Occipital lobe (tissue), 2 donors: Measurements from ENCODE around the gene KDM1B. TPM values are rescaled to one million over a fixed set of nuclear protein-coding genes. Genes with fewer than 3 reads are reported as not detected.
"Not testable (repeated sequence)": the region's sequence is repeated elsewhere in the genome, so short reads cannot be mapped to it uniquely, and the experiment has no call there.

Experiments used
- DNase-seq: peaks from one replicate; lab custom pipeline; 2025; lab: John Stamatoyannopoulos, UW
- total RNA-seq: library from RNA; depleted of rRNA; stranded (reverse); fragments of >200 nt; gene quantifications from one replicate; pipeline ENCODE4 v1.2.3, GENCODE V29; 2014

Gene KDM1B
- total RNA-seq, 1 donor from 2014 or later = 47.4 TPM

DNA sequence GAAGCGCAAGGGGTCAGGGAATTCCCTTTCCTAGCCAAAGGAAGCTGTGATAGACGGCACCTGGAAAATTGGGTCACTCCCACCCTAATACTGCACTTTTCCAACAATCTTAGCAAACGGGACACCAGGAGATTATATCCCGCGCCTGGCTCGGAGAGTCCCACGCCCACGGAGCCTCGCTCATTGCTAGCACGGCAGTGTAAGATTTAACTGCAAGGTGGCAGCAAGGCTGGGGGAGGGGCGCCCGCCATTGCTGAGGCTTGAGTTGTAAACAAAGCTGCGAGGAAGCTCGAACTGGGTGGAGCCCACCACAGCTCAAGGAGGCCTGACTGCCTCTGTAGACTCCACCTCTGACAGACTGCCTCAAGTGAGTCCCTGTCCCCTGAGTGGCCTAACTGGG, 73.4 kb downstream of the KDM1B start:
- not testable (repeated sequence) for DNase-seq

DNA sequence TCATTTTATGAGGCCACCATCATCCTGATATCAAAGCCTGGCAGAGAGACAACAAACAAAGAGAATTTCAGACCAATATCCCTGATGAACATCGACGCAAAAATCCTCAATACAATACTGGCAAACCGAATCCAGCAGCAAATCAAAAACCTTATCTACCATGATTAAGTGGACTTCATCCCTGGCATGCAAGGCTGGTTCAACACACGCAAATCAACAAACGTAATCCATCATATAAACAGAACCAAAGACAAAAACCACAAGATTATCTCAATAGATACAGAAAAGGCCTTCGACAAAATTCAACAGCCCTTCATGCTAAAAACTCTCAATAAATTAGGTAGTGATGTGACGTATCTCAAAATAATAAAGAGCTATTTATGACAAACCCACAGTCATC, 76.6 kb downstream of the KDM1B start:
- DNase-seq = not testable (repeated sequence)

DNA sequence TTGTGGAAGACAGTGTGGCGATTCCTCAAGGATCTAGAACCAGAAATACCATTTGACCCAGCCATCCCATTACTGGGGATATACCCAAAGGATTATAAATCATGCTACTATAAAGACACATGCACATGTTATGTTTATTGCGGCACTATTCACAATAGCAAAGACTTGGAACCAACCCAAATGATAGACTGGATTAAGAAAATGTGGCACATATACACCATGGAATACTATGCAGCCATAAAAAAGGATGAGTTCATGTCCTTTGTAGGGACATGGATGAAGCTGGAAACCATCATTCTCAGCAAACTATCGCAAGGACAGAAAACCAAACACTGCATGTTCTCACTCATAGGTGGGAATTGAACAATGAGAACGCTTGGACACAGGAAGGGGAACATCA, 78.5 kb downstream of the KDM1B start:
- not testable (repeated sequence) for DNase-seq

DNA sequence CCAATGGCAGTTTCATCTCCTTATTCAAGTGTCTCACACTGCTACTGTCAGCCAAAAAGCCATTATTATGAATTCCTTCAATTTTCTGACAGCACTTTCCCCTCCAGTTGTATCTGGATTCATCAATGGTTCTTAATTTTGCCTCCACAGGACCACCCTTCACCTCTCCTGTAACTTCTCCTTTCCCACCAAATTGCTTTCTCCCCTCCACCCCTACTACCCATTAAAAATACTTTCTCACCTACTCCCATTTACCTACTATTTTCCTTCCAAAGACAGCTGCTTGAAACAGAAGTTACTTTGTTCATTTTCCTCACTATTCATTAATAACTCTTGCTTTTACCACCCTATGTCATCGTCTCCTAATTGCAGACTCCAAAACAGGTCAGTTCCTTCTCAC, 79.3 kb downstream of the KDM1B start:
- no peak for DNase-seq

DNA sequence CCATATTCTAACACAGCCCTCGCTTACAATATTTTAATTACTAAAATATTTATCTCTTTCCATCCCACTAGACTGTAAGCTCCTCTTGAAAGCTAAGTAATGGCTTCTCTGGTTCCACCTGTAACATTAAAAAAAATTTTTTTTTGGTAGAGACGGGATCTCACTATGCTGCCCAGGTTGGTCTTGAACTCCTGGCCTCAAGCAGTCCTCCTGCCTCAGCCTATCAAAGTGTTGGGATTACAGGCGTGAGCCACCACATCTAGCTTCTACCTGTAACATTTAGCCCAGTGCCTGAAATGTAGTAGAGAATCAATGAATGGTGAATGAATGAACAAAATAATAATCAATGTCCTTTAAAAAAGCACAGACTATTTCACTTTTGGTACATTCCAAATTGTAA, 80.3 kb downstream of the KDM1B start:
- no peak for DNase-seq

DNA sequence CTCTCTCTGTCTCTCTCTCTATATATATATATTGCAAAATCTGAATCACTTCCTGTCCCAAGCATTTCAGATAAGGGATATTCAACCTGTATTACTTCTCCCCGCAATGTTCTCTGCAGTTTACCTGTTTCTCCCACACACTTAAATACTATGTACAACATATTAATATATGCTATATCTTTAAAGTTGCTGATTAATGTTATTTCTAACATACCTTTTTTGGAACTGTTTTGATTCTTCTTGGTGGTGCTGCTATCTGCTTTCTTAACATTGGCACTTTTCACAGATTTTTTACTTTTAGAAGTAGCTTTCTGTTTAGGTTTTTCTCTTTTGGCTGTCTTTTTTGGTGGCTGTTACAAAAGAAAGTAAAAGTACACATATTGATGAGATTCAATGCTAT, 81.9 kb downstream of the KDM1B start:
- no peak for DNase-seq

DNA sequence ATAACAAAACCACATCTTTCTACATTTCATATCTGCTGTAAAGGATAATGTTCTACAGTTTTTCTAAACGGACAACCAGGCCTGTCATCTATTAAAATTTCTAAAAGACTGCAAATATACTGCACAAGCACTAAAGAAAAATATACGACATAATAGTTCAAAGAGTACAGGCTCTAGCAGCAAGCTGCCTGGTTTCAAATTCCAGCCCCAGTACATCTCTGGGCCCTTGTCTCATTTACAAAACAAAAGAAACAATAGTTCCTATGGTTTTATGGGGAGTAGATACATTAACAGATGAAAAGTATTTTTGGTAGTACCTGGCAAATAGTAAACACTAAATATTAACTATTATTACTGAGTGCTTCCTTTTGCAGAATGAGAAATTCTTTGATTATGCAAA, 85.0 kb downstream of the KDM1B start:
- no peak for DNase-seq

DNA sequence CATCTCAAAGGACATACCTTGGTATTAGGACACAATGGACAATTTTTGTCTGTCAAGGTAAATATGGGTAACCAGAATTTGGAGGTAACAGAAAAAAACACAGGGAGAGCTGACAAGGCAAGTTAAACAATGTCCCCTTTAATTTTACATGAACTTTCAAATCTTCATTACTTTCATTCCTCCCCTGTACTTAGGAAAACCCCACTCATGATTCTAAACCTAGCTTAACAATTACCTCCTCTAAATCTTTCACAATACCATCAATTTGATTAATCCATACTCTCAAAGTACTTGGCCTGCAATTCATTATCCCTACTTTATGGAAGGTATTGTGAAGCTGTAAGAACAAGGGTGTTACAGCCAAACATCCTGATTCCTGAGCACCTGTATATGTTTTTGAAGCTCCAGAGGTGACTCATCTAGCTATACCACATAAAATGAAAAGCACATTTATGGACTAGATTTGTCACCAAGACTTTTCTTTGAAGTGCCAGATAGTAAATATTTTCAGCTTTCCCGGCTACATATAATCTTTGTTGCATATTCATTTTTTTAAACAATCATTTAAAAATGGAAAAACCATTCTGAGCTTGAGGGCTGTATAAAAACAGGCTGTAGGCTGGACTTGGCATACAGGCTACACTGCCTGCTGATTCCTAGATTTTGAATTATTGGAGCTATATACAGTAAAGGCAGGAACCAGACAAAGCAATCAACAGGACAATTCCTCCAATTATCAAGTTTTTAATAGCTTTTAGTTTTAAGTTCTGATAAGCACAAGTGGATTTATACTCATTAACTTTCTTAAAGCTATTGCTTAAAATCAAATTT, 86.2 kb downstream of the KDM1B start:
- DNase-seq = no peak

DNA sequence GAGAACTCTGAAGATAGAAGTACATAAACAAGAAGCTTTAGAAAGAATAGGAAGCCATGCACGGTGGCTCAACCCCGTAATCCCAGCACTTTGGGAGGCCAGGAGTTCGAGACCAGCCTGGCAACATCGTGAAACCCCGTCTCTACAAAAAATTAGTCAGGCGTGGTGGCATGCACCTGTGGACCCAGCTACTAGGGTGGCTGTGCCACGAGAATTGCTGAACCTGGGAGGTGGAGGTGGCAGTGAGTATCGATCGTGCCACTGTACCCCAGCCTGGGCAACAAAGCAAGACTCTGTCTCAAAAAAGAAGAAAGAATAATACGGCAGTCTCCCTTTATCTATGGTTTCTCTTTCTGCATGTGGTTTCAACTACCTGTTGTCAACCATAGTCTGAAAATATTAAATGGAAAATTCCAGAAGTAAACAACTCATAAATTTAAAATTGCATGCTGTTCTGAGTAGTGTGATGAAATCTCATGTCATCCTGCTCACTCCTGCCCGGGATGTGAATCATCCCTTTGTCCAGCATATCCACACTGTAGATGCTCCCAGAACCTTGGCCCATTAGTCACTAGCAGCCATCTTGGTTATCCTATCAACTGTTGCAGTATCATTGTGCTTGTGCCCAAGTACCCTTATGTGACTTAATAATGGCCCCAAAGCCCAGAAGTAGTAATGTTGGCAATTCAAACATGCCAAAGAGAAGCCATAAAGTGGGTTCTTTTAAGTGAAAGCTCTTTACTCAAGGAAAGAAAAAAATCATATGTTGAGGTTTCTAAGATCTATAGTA, 87.0 kb downstream of the KDM1B start:
- no peak for DNase-seq

DNA sequence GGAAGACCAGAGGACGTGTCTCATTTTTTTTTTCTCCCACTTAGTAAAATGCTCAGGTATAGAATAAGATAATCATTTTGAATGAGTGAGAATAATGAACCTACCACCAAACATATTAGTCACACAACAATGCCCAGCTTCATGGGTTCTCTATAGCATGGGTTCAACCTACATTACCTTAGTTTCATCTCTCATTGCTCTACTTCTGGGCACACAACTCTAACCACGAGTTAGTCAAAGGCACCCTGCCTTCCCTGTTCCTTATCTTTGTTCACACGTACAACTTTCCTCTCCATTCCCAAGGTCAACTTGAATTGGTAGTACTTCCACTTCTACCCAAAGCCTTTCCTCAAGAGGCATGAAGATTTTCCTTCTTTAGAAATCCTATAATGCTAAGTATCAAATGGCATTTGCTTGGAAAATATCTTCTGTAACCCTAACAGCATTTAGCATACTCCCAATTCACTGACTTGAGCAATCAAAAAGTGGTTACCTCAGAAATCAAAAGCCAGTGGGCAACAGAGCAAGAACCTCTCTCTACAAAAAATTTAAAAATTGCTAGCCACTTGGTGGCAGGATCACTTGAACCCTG, 88.2 kb downstream of the KDM1B start:
- DNase-seq = no peak

DNA sequence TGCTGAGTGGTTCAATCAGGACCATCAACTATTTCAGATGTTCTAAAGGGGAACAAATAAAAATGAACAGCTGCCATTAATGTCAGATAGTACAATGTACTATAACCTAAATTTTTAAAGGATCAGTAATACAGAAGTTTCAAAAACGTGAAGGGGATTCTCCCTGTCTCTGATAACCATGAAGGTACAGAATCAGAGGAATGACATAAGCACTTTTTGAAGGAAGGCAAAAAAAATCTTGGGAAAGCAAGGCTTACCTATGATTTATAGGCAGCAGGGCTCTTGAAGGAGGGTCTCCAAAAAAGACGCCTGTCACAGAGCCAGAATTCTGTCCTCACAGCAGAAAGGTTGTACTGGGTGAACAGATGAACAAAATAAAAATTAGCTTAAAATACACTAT, 89.0 kb downstream of the KDM1B start:
- no peak for DNase-seq

DNA sequence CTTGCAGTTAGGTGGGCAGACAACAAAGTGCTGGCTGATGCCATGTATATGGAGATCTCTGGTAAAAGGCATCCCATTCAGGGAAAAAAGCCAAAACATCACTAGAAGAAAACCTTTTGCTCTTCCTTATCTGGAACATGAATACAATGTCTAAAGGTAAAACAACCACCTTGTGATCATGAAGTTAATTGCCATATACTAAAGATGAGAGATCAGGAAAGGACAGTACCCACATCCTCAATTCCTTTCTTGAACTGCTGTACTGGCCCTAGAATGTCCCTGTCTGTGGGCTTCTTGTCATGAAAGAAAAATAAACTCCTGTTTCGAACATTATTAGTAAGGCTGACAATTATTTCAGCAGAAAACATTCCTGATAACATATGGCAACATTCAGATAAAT, 89.9 kb downstream of the KDM1B start:
- no peak for DNase-seq

DNA sequence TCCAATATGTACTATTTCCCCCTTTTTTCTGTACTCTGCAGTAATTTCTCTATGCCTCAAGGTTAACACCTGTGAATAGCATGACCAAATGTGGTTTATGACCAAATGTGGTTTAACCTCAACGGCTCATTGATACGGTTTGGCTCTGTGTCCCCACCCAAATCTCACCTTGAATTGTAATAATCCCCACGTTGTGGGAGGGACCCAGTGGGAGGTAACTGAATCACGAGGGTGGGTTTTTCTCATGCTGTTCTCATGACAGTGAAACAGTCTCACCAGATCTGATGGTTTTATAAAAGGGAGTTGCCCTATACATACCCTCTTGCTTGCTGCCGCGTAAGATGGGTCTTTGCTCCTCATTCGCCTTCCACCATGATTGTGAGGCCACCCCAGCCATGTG, 90.4 kb downstream of the KDM1B start:
- no peak for DNase-seq

DNA sequence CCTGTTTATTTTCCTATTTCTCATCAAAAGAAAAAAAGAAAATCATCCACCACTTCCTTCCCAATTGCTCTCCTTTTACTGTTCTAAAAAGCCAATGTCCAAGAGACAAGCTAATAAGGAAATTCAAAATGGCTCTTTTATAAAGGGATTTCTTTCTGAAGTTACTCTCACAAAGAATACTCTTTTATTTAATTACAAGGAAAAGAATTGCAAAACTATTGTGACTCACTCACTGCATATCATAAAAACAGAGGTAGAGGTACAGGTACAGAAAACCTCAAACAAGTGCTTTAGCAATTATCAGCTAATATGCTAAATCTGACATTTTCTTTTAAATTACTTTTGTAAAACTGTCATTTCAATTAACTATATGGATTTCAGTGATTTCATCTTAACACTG, 91.0 kb downstream of the KDM1B start:
- DNase-seq = no peak

DNA sequence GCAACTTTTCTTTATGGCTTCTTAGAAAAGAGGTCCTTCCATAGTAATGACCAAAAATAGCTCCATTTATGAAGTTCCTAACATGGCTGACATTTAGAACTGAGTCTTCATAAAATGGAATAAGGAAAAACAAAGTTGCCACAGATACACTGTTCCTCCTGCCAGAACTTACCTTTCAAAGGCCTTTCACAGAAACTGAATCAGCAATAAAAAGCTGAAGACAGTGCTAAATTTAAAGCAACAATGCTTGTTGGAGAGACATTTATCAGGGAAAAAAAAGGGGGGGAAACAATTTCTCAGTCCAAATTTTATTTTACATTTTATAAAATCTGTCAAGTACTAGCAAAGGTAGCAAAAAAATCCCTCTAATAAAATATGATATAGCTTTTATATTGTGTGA, 91.8 kb downstream of the KDM1B start:
- DNase-seq = no peak

DNA sequence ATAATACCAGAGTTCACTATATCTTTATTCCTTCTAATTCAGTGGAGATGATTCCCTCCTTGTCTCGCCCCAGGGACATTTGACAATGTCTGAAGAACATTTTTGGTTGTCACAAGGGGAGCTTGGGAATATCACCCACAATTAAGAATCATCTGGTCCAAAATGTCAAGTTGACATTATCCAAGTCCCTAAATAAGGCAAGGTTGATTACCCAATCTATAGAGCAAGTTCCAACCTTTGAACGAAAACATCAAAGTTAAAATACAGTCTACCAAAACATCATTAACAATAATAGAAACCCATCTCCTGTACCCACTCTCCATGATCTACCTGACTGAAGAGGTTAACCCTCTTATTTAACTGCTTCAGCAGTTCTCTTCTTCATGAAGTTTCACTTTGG, 93.5 kb downstream of the KDM1B start:
- no peak for DNase-seq

DNA sequence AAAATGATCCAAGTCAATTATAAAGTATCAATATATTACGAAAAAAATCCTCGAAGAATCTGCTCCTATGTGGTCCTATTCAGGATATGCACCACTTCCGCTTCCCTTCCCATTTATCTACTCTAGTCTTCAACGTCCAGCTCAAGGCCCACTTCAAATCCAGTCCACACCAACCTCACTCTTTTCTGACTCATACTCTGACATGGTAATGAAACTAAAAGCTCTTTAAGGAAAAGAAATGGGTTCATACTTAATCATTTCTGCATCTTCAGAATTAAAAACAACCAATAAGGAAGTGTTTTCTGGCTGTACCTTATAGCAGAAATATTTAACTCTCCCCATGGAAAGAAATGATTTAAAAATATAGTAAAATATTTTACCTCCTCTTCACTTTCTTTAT, 94.0 kb downstream of the KDM1B start:
- DNase-seq = no peak

DNA sequence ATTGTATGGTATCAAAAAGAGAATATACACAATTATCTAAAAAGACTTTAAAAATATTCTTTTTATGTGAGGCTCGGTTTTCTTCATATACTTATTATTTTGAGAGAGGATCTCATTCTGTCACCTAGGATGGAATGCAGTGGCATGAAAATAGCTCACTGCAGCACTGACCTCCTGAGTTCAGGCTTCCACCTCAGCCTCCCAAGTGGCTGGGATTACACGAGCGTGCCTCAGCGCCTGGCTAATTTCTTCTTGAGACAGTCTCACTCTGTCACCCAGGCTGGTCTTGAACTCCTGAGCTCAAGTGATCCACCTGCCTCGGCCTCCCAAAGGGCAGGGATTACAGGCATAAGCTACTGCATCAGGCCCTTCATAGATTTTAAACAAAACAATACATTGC, 98.4 kb downstream of the KDM1B start:
- DNase-seq = no peak

DNA sequence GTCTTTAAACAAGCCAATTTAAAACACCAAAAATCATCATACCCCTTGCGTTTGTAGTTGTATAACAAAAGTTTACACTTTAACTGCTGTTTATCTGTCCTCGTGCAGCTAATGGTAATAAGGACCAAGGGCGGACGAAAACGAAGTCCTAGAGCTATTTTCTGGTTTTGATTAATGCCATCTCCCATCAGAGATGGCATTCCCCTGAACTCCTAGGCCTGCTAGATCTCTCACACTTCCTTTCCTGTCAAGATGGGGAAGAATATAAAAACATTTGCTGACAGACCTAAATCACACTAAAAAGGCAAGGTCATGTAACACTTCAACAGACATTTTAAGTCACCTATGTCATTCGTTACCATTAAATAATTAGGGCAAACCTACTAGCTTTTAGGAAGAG, 99.6 kb downstream of the KDM1B start:
- no peak for DNase-seq

DNA sequence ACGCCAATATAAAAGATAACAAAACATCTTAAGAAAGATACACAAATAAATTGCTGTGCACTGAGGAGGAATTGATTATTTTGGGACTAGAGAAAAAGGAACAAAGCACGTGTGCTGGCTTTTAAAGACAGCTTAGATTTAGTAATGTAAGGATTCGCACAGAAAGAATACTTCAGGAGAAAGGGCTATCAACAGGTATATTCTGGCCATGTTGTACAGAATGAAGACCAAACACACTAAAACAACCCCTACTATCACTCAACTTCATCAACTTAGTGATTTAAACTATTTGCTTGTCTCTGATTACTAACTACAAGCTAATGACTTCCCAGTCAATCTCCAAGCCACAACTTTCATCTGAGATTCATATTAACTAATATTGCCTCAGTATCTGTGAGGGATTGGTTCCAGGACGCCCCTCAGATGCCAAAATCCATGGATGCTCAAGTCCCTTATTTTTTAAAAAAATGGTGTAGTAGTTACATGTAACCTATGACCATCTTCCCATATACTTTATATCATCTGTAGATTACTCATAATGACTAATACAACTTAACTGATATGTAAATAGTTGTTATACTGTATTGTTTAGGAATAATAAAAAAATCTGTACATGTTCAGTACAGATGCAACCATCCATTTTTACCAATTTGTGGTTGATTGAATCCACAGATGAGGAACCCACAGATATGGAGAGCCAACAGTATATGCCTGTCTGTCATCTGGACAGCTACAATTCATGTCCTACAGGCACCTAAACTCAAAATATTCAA, 104.6 kb downstream of the KDM1B start:
- DNase-seq = no peak

DNA sequence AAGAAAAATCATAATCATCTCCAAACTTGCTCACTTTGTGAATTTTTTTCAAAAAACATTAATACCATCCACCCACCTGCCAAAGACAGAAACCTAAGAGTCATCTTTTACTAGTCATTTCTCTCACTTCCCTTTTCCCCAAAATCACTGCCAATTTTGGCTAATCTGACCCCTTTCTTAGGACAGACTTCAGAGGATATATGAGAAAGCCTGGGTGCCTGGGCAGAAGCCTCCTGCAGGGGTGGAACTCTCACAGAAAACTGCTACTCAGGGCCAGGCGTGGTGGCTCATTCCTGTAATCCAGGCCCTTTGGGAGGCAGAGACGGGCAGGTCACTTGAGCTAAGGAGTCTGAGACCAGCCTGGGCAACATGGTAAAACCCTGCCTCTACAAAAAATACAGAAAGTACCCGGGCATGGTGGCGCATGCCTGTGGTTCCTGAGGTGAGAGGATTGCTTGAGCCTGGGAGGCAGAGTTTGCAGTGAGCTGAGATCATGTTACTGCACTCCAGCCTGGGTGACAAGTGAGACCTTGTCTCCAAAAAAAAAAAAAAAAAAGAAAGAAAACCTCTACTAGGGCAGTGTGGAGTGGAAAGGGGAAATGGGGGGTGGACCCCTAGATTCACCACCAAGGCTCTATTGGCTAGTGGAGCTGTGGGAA, 105.4 kb downstream of the KDM1B start:
- no peak for DNase-seq
